NOMO-1 treated with DMSO at 0.1 percent for 48 hours (cell line): Measurements from ENCODE around the gene ADCY9.

ENCODE experiments used
- DNase-seq: peaks from one replicate; lab custom pipeline; 2025; ENCODE audit not compliant: unreplicated experiment; lab: John Stamatoyannopoulos, UW

ADCY9 gene

DNA sequence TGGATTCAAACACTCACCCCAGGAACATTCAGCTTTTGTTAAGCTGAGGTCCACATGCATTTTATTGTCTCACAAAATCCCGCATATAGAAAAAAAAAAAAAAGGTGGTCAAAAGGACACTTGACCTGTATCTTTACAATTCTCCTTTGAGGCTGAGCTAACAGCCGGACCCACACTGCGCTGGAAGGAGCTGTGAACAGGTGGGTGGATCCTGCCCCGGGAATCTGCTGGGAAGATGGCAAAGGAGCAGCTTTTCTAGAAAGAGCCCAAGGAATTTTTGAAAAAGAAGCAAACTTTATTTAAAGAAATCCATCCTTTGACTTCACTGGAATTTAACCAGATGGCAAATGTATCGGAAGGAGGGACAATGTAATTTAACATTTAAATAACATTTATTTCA, 108.1 kb downstream of the ADCY9 start:
- DNase-seq = no peak

GRCh38 chr16:4006397-4006999, 109.7 kb downstream of the ADCY9 start:
- no peak for DNase-seq

DNA sequence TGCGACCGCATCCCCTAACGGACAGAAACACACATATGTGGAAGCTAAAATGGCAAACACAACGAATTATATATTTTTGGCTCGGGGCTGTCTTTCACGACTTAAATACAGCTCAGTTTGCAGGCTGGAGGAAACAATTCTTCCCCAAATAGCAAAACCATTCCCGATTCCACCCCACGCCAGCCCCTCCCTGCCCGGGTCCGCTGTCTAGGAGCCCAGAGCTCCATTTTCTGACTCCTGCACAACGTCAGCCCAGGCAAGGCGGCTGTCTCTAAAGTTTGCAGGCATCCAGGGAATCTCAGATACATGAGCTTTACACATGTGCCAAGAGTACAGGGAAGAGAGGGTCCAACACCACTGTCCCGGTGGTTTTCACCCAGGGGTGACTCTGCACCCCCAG, 110.5 kb downstream of the ADCY9 start:
- no peak for DNase-seq

- DNase-seq = no peak
These were observed 111.0 kb downstream of the ADCY9 start for GRCh38 chr16:4005281-4005680.

GRCh38 chr16:4004206-4004605, 112.0 kb downstream of the ADCY9 start:
- no peak for DNase-seq

GRCh38 chr16:4003576-4003975, 112.7 kb downstream of the ADCY9 start:
- no peak for DNase-seq

DNA sequence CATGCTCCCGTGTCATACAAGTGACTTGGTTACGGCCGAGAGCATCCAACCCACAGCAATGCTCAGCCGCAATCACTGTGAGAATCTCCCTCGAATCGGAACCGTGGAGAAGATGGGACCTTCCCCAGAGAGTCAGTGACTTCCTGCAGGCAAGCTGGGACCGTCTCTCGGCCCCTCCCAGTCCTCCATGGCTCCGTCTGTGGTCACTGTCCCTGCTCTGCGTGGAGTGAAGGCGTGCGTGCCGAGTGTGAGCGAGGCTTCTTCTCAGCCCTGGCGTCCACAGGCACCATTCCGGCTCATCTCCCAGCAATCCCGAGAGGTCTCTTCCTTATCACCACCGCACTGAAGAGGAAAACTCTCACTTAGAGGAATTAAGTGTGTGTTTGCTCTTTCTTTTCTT, 113.1 kb downstream of the ADCY9 start:
- no peak for DNase-seq

GRCh38 chr16:4002121-4002520, 114.1 kb downstream of the ADCY9 start:
- DNase-seq = peak; percentile 41

DNA sequence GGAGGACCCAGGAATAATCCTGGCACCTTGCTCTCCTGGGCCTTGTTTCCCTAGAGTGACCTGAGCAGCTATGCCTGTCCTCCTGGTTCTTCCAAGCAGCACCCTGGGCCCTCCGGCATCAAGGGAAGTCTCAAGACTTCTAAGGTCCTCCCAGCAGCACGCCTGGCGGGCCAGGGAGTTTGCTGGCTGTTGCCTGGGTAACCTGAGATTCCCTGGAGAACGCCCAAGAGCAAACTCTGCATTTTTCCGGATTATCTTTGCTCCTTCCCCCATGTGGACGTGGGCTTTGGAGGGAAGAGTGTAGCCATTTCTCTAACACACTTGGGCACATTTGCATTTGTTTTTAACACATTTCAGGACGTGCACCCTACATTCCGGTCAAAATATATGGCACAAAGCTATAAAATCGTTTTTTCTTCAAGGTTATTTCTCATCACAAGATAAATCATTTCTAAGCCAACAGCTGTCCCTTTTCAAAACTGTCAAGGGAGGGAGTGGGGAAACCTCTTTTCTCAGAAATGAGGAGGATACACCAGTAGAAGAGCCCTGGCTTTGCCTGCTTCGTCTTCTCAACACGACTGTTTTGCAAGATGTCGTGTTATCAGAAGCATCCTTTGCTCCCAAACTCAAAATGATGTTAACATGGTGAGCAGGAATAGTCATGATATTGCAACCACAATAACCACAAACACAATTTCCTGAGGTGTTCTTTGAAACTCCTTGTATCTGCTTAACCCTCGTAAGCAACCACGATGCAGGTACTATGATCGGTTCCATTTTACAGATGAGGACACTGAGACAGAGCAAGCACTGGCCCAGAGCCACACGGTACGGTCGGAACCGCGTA, 116.5 kb downstream of the ADCY9 start:
- DNase-seq = no peak

- no peak for DNase-seq
These were observed 117.3 kb downstream of the ADCY9 start for GRCh38 chr16:3998793-3999478.

GRCh38 chr16:3997231-3997841, 118.9 kb downstream of the ADCY9 start:
- DNase-seq = no peak

GRCh38 chr16:3995001-3995400, 121.2 kb downstream of the ADCY9 start:
- no peak for DNase-seq

GRCh38 chr16:3993052-3993785, 123.0 kb downstream of the ADCY9 start:
- no peak for DNase-seq

- no peak for DNase-seq
These were observed 123.8 kb downstream of the ADCY9 start for GRCh38 chr16:3992297-3993051.

- no peak for DNase-seq
These were observed 127.4 kb downstream of the ADCY9 start for GRCh38 chr16:3988824-3989223.

- DNase-seq = no peak
These were observed 128.2 kb downstream of the ADCY9 start for GRCh38 chr16:3988011-3988410.

DNA sequence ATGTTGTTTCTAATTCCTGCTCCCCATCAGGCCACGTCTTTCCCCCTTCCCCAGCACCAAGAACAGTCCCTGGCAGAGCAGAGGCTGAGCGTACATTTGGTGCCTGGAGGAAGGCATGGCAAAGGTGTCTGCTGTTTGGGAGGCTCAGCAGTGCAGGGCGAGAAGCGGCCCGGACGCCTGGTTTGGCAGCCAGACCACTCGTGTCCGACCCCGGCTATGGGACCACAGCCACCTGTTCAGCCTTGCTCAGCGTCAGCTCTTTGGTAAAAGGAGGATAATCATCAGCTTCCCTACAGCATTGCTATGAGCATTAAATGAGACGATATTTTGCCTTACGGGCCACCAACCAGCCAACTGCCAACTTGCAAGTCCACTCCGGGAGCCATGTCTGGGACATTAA, 129.0 kb downstream of the ADCY9 start:
- DNase-seq = no peak

GRCh38 chr16:3986235-3986544, 130.1 kb downstream of the ADCY9 start:
- no peak for DNase-seq

DNA sequence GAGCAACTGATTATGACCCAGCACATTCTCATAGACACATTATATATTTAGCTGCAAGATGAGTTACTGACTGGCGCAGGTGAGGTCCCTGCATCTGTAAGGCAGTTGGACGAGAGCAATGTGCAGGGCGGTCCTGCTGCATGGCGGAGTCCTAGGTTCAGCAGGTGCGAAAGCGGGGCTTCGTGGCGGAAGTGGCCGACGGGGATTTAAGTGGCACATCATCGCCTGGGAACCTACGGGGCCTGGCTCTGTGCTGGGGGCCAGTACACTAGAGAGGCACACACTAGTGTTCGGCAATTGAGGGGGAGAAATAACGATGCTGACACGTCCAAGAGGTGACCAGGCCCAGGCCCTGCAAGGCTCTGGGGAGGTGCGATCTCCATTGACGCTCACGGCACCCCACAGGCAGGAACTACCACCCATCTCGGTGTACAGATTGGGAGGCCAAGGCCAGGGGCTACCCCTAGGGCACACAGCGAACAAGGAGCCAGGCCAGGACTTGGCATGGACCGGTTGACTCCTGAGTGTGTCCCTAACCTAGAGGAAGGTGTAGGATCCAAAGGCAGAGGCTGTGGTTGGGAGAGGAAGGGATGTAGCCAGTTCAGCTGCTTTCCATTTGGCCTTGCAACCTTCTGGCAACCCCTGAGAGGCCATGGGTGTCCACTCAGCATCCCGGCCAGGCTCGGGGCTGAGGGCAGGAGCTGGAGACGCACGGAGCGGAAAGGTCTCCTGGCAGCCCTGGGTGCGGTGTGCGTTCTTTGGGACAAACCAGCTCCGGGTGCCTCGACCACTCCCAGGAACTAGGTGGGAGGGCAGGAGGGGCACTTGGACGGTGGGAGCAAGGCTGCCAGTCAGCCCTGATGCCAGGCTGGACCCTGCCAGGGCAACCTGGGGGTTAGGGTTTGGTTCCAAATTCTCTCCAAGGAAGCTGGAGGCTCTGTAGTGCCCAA, 131.9 kb downstream of the ADCY9 start:
- DNase-seq = no peak
